Measurements from ENCODE around the gene HYAL3.
A peak's percentile ranks its signal among the peaks of the same experiment; 100 is the strongest.

- TF ChIP-seq CTCF (IDR thresholded peaks at IDR 0.05) (peak in 1 of 6 experiments; percentile 8), POLR2A (IDR thresholded peaks at IDR 0.05) (no peak)
Observed at GRCh38 chr3:50338965-50339364, 39.8 kb upstream of the HYAL3 start.

Data from Peyer's patch (tissue), 4 donors.